GM18502 (cell line): ENCODE results near the gene RAB13.

Experiments used
- ATAC-seq: cut with Tn5 transposase; IDR thresholded peaks from one replicate; pipeline ENCODE4 v1.9.1; 2021; ENCODE audit warnings: mild to moderate bottlenecking; ENCODE audit not compliant: unreplicated experiment, poor library complexity

RAB13 gene

DNA sequence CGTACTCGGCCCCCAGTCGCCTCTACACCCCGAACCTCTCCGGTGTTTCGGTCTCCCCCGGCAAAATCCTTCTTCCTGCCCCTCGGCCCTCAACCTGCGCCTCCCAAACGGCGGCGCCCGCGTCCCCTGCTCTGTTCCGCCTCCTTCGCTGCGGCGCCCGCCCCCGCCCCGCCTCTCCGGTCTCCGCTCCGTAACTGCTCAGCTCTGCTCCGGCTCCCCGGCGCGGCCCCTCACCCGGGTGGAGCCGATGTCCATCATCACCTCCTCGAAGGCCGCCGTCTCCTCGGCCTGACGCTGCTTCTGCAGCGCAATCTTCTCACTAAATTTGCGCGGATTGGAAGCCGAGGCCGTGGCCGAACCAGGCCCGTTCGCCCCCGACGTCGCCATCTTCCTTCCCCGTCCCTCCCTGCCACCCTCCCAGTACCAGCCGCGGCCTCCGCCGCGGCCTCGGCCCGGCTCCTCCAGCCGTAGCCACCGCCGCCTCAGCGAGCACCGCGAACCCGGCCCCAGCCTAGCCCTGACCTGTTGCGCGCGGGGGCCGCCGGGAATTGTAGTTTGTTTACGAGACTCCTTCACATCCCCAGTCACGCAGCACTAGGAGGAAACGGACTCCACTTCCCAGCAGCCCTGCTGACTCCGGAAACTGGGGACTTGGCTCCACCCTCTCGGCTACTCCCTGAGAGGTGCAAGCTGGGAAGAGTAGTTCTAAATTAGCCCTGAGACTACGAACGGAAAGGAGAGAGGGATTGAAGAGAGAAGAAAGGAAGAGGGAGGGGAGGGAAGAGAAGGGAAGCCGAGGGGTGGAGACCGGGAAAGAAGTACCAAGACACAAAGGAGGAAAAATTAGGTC is 27.8 kb downstream of the RAB13 start, which contains the start of gene CRTC2:
Gene CRTC2 (minus strand): TSS at position 502 of the 850 bp plus-strand sequence. CDS start 115 bp downstream, at position 387.
- peak; percentile 77 for ATAC-seq

DNA sequence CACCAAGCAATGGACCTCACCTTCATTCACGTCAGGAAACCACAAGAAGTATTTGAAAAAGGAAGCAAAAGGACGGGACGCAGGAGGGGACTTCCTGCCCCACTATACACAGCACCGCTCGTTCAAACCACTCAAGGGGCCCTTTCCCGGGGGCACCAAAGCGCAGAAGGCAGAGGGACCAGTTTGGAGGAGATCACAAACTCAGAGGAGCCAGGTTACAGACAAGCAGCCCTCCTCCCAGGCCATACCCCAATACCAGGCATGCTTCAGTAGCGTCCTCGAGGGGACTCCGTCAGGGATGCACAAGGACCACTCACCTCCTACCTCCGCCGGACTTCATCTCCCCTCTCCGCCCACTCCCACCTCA is 28.4 kb downstream of the RAB13 start:
- ATAC-seq, result peak; percentile 29

DNA sequence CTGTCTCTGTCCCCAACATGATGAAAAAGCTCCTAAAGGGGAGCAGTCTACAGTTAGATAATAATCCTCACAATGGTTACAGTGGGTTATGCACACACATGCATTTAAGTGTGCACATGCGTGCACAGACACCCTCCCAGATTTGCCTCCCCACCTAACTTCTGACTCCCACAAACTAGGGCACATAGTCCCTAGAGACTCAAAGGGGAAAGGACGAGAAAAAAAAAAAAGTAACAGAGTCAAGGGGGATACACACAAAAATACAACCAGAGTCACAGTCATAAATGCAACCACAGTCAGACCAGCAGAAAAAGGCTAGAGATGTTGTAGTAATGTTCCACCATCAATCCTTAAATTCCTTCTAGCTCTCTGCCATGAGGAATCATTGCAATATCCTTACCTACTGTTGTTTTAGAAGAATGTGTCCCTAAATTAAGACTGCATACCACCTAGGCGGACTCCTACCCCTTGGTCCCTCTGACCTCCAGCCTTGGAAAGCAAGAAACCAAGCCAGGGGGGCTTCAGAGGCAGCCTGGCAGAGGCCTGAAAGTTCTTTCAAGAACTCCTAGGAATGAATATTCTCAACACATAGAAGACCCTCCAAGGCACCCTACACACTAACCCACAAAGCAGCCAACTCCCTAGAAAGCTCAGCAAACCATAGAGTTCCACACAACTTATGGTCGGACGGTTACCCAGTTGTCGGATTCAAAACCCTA is 29.0 kb downstream of the RAB13 start:
- ATAC-seq, result no peak

DNA sequence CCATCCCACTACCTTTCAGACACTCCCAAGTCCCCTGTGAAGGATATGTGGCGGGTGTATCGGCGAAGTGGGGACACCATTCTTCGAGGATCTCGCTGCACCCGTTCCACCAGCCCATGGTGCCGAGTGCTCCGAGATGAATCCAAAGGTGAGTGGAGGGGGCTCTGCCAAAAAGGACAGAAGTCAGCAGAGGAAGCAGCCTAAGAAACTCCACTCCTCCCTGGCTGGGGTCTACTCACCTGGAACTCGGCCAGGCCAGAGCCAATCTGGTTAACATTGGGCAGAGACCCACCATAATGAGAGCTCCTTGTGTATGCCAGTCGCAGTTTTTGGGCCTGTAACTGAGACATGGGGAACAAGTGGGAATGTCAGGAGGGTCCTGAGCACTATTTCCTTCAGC is 31.3 kb downstream of the RAB13 start:
- ATAC-seq, result no peak

DNA sequence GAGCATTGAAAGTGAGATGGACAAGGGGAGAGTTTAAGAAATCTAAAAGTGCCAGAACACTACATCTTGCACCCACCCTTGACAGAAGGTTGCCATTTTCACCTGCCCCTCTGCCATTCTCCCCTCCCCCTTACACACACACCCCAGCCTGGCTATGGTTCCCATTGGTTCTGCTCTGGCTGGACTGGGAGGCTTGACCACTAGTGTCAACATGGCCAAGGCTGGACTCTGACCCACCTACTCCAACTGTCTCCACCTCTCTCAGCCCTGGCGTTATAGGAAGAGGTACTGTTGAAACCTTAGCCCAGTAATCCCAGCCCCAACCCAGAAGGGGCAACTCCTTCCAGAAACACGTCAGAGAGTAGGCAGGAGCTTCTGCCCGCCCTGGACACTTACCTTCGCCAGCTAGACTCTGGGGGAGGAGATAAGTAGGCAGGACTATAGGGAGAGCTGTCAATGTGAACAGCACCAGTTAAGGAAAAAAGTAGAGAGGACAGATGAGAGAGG is 32.2 kb downstream of the RAB13 start:
- no peak for ATAC-seq

DNA sequence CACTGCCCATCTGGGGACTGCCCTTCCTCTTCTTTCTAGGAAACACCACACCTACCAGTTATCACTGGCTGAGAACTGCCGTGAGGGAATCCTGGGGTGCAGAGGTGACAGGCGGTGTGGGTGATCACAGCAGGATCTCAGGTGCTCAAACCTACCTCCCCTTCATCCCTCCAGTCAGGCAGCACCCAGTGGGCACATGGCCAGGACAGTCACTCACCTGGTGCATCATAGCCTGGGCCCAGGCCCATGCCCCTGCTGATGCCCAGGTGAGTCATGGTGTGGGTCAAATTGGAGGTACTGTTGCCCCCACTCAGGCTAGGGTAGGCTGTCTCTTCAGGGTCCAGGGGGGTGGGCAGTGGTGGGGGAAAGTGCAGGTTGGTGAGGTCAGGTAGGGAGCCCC is 34.3 kb downstream of the RAB13 start:
- no peak for ATAC-seq

DNA sequence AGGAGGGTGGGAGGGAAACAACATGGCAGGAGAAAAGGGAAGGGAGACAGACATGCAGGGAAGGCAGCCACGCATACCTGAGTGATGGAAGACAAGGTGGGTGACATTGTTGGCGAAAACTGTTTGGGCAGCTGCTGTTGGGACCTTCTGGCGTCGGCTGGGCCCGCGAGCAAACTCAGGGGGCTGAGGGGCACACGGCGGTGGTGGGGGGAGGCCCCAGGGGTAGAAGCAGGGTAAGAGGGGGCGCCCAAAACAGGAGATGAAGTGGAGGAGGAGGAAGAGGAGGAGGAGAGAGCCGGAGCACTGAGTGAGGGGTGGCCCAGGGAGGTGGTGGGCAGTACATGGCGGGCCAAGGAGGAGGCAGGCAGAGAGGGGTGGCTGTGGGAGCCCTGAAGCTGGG is 35.0 kb downstream of the RAB13 start:
- no peak for ATAC-seq

DNA sequence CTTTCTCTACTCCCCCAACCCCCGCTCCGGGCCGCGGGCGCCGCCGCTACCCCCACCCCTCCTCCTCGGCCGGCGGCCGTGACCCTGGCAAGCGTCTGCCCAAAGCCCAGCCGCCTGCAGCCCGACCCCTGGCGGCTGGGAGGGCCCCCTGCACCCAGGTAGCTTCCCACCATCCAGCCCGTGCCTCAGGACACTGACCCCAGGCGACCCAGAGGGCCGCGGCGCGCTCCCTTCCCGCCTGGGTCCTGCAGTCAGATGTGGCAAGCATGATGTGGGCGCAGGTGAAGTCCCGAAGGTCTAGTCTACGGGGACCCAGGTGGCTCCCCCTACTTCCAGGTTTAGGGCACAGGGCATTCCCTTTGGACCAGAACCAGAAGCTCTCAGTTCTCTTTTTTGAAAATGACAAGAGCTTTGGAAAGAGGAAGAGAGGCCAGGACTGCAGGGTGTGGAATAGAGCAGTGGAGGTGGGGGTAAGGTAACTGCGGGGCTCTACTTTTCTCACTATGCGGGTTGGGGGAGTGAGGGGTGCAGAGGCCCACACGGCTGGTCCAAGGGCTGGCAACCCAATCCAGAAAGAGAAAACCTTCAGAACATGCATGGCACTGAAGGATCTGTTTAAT is 39.4 kb downstream of the RAB13 start, which contains the start of gene DENND4B:
Gene DENND4B (minus strand): TSS at position 97 of the 620 bp plus-strand sequence. CDS start 2,344 bp downstream, outside the sequence.
- peak; percentile 58 for ATAC-seq

DNA sequence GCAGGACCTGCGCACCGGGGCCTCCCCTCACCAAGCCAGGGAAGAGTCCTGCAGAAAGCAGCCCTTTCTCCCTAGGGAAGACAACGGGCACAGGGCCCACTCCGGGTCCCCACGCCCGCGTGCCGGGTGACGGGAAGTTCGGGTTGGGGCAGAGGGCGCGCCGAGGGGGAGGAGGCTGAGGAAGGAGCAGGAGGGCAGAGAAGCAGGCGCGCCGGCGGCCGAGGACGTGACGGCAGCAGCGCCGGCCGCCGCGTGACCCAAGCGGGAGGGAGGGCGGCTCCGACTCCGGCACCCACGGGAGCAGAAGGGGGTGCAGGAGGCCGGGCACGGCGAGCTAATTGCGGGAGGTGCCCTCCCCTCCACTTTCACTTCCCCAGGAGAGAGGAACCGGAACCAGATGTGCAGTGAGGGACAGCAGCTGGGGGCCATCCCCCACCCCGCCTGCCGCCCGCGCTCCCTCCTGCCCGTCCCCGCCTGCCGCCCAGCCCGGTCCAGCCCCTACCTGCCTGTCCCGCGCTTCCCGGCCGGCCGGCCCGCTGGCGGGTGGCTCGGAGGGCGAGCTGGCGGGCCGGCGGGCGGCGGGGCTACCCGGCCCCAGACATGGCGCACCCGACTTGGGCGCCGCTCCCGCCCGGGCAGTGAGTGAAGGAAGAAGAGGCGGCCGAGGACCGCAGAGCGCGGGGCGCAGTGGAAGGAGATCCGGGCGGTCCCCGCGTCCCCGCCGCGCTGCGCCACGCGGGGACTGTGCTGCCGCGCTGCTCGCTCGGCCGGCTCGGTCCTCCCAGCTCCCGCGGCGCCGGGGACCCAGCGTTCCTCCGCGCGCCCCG is 40.1 kb downstream of the RAB13 start:
- peak; percentile 73 for ATAC-seq

DNA sequence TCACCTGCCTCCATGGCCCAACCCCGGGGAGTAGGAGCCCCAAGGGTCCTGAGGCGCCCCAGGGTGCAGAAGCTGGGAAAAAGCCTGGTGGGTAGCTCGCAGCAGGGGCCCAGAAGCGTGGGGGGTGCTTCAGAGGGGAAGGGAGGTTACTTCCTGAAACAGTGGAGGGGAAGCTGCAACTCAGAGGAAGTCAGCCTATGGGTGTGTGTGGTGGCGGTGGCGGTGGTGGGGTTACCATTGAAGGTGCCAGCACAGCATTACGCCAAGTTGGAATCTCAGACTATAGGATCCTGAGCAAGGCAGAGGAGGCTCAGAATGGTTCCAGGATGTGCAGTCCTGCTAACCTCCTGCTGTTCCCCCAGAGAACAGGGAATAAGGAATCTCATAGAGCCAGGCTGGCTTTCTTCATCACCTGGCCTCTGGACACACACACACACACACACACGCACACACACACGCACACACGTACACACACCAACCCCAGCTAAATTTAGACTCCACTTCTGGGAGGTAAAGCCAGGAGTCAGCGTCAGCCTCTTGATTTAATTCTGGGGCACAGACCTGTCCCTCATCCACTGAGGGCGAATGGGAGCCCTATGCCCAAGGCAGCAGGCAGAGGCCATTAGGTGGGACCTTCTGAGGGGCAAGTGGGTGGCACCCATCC is 40.9 kb downstream of the RAB13 start:
- no peak for ATAC-seq

DNA sequence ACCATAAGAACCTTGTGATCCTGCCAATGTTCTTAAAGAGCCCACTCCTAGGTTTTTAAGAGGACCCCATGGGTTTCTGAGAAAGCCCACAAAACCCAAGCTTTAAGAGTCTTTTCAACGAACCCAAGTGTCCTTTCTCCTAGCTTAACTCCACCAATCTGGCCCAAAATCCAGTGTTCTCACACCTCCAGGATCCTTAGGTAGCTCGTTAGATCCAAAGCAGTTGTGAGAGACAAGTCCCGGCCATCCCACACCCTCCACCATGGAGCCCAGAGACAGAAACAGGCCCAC is 41.4 kb downstream of the RAB13 start:
- no peak for ATAC-seq

DNA sequence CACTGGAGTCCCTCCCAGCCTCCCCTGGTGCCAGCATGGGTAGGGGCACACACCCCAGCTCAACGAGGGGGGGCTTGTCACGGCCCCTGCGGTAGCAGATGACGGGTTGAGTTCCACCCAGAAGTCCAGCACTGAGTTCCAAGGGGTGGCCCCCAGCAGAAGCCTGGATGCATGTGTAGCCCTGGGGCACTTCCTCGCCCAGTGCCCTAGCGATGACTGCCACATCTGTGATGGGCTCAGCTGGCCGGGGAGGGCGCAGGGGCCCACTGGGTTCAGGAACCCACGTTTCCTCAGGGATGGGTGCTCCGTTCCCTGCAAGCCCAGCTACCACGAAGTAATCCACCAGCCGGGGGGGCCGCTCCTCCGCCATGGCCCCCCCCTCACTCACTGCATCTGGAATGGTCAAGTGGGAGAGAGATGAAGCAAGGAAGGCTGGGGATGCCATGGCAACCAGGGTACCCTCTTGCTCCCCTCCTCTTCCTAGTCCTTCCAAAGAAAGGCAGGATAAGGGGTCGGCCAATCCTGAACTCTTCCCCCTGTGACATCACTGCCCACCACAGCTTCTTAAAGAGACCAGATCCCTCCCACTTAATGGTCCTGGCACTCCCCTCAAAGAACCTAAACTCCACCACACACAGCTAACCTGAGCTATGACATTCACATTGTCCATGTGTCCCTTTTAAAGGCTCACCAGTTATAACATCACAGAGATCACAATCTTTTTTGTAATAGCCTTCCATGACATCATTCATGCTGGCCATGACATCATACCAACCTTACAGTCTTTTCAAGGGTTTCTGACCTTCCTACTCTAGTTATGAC is 41.9 kb downstream of the RAB13 start:
- no peak for ATAC-seq

DNA sequence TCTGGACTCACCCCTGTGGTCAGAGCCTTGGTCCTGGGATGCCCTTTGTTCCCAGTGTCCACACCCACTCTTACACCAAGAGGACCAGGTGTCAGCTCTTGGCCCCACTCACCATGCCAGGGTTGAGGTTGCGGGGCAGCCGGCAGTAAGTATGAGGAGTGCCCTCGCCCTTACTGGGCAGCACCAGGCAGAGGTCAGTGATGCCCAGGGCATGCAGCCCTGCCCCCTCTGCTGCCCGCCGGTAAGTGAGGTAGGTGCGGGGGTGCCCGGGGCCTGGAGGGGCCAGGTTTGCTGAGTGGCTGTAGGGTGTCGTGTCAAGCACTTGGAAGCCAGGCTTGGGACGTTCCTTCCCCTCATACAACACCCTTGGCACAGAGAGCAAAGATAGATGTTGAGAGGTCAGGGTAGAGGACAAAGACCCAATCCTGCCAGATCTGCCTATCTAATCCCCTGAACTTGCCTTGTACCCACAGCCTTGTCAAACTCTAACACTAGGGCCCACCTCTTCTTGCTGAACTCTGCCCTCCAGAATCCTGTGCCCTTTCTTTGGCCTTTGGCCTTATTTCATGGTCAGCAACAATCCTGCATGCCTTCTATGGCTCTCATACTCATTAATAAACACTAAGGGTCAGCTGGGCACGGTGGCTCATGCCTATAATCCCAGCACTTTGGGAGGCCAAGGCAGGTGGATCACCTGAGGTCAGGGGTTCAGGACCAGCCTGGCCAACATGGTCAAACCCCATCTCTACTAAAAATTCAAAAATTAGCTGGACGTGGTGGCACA is 43.2 kb downstream of the RAB13 start:
- ATAC-seq, result no peak

DNA sequence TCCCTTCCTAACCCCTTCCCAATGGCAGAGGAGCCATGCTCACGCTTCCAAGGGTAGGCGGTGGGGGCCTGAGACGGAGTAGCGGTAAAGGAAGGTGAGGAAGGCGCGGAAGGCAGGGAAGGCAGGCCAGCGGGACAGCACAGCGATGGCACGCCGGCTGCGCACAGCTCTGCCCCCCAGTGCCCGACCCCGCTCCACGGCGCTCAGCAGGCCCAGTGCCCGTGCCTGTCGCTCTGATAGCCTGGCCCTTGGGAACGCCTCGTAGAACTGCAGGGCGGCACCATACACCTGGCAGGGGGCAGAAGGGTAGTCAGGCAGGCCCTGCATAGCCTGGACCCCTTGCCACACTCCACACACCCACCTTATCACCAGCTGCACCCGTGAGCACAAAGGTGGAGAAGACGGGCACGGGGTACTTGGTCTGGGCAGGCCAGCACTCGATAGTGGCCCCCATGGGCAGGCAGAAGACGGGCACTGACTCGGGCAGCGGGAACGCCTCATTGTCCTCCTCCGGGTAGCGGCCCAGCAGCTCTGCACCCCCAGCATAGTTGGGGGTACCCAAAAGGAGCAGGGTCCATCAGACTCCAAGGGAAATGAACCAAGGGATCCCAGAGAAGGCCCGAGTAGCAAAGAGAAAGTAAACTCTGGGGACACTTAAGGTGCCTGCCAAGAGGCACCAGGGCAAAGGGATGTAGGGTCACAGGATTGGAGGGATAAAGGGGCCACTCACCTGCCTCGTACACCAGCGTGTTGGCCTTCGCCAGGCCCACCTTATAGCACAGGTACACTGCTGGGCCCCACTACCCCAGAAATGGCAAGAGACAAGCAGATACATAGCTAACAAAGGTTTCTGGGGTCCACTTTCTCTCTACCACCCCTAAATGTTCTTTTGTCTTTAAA is 44.1 kb downstream of the RAB13 start:
- no peak for ATAC-seq

DNA sequence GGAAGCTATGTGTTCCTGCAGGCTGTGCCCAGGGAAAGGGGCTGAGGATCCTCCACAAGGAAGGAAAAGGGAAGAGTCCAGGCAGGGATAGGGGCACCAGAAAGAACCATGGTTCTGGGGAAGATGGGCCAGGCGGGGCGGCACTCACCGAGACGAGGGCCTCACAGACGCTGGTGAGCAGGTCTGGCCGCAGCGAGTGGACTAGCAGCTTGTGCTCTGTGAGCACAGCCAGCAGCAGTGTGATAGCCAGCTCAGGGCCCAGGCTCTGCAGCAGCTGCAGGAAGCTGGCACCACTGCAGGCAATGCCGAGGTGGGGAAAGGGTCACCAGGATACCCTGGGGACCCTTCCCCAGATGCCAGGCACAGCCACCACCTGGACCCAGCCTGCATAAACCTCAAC is 45.4 kb downstream of the RAB13 start:
- ATAC-seq, result no peak

DNA sequence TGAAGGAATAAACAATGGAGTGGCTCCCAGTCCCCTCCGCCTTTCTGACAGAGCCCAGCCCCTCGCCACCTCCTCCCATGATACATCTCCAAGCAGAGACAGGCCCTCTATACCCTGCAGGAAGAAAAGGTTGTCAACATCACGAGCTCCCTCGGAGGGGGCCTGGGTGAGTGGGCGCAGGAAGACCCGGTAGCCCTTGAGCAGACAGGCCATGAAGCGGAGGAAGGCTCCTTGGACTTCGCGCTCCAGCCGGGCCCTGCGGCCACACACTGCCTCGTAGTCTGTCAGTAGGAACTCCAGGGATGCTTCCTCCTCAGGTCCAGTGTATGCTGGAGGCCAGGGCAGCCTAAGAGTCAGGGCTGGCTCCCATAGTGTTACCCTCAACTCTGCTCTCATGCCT is 46.7 kb downstream of the RAB13 start:
- no peak for ATAC-seq

DNA sequence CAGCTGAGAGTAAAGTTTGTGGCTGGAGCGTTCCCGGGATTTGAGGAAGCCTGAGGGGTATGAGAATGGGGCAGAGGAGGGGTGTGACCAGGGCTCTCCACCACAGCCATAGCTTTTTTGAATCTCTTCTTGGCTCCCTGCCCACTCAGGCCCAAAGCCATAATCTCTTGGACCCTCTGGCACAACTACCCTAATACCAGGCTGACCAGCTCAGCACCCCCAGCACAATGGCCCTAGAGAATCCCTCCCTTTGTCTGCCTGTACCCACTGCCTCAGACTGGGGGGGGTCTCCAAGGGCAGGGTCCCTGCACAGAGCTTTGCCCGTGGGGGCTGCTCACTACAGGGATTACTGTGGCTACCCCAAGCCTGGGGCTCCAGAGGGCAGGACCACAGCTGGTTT is 47.1 kb downstream of the RAB13 start:
- no peak for ATAC-seq
